Hepatic stellate cell (primary cell): Measurements from ENCODE around the gene SHPK.

ENCODE experiments used
- DNase-seq: peaks from one replicate; pipeline ENCODE4 v3.0.0; 2011; ENCODE audit warnings: low spot score

The SHPK gene

GRCh38 chr17:3626831-3627768, 8.9 kb downstream of the SHPK start:
- DNase-seq = no peak

GRCh38 chr17:3622977-3623594, 13.0 kb downstream of the SHPK start:
- no peak for DNase-seq

- DNase-seq = no peak
Measured at GRCh38 chr17:3621146-3621720, 14.8 kb downstream of the SHPK start.

GRCh38 chr17:3615160-3615870, 20.7 kb downstream of the SHPK start:
- no peak for DNase-seq

- DNase-seq = no peak
Measured at GRCh38 chr17:3613124-3613523, 22.9 kb downstream of the SHPK start.

GRCh38 chr17:3610523-3610922, 25.5 kb downstream of the SHPK start:
- DNase-seq = no peak

- DNase-seq = no peak
Measured at GRCh38 chr17:3609689-3610088, 26.4 kb downstream of the SHPK start.

GRCh38 chr17:3603870-3604259, 32.2 kb downstream of the SHPK start:
- no peak for DNase-seq

- peak; percentile 68 for DNase-seq
Measured at GRCh38 chr17:3603119-3603869, 32.8 kb downstream of the SHPK start.

GRCh38 chr17:3602499-3602898, 33.6 kb downstream of the SHPK start:
- DNase-seq = no peak

- DNase-seq = no peak
Measured at GRCh38 chr17:3600529-3601205, 35.4 kb downstream of the SHPK start.

GRCh38 chr17:3598078-3598477, 38.0 kb downstream of the SHPK start:
- no peak for DNase-seq

GRCh38 chr17:3596804-3597464, 39.1 kb downstream of the SHPK start:
- no peak for DNase-seq

- no peak for DNase-seq
Measured at GRCh38 chr17:3594976-3595375, 41.1 kb downstream of the SHPK start.

GRCh38 chr17:3594051-3594800, 41.8 kb downstream of the SHPK start:
- DNase-seq = no peak

GRCh38 chr17:3593384-3593783, 42.7 kb downstream of the SHPK start:
- DNase-seq = no peak

GRCh38 chr17:3592216-3592860, 43.7 kb downstream of the SHPK start:
- DNase-seq = no peak

- no peak for DNase-seq
Measured at GRCh38 chr17:3590768-3591167, 45.3 kb downstream of the SHPK start.

- no peak for DNase-seq
Measured at GRCh38 chr17:3590231-3590630, 45.8 kb downstream of the SHPK start.
